Progenitor cell of endocrine pancreas (in vitro differentiated cells): ENCODE measurements around the gene MSI2. TPM values are rescaled to one million over a fixed set of nuclear protein-coding genes. Genes with fewer than 3 reads are reported as not detected.

Experiments
- DNase-seq: peaks from one replicate; pipeline ENCODE4 v3.0.0; 2021; ENCODE audit warnings: low spot score; ENCODE audit not compliant: unreplicated experiment
- H3K27ac Mint-ChIP-seq: 2 replicates; pipeline ENCODE4 v1.8.0; 2021; ENCODE audit warnings: mild to moderate bottlenecking, moderate library complexity, mixed read lengths
- H3K27me3 Mint-ChIP-seq: 2 replicates; pipeline ENCODE4 v1.8.0; 2021; ENCODE audit warnings: mixed read lengths
- H3K36me3 Mint-ChIP-seq: 2 replicates; pipeline ENCODE4 v1.8.0; 2022; ENCODE audit warnings: mixed read lengths; ENCODE audit not compliant: insufficient read depth
- H3K4me1 Mint-ChIP-seq: 2 replicates; pipeline ENCODE4 v1.8.0; 2021; ENCODE audit warnings: low read depth, mixed read lengths
- H3K4me3 Mint-ChIP-seq: 2 replicates; pipeline ENCODE4 v1.8.0; 2021; ENCODE audit warnings: low read depth, mild to moderate bottlenecking, moderate library complexity, mixed read lengths
- H3K9me3 Mint-ChIP-seq: 2 replicates; pipeline ENCODE4 v1.8.0; 2021; ENCODE audit warnings: low read depth, mixed read lengths
- total RNA-seq: library from RNA; stranded (reverse); gene quantifications from 2 replicates; pipeline ENCODE4 v1.2.1, GENCODE V29; 2021
- TF ChIP-seq, protein P1 (sequence below): fragments of 200-600 bp; sonication (generic); IDR thresholded peaks from one replicate; pipeline ENCODE4 v1.5.0; 2021; ENCODE audit warnings: antibody characterized with exemption, mild to moderate bottlenecking; ENCODE audit not compliant: unreplicated experiment

Gene MSI2
- total RNA-seq, 1 donor from 2014 or later, result 164 TPM

DNA sequence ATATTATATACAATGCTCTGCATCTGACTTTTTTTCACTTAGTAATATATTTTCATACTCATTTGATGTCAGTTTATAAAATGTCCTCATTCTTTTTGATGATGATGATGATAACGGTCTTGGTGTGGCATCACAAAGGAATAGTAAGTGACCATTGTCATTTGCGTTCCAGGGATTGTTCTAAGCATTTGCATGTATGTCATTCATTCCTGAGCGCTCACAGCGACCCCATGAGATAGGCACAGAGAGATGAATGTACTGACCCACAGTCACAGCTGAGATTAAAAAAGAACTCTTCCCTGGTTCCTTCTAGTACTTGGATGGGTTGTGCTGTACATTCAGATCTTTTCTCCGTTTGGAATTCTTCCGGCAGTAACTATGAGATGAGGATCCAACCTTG lies 21.2 kb upstream of the MSI2 start:
- Mint-ChIP-seq H3K27me3 (peaks cover 17% of the 10 kb centered on the region), H3K9me3 (no peaks in the 10 kb centered on the region), H3K4me1 (no peaks in the 10 kb centered on the region), H3K36me3 (no peaks in the 10 kb centered on the region), H3K4me3 (no peak overlapping the region), H3K27ac (no peak overlapping the region)
- TF ChIP-seq, protein P1, sequence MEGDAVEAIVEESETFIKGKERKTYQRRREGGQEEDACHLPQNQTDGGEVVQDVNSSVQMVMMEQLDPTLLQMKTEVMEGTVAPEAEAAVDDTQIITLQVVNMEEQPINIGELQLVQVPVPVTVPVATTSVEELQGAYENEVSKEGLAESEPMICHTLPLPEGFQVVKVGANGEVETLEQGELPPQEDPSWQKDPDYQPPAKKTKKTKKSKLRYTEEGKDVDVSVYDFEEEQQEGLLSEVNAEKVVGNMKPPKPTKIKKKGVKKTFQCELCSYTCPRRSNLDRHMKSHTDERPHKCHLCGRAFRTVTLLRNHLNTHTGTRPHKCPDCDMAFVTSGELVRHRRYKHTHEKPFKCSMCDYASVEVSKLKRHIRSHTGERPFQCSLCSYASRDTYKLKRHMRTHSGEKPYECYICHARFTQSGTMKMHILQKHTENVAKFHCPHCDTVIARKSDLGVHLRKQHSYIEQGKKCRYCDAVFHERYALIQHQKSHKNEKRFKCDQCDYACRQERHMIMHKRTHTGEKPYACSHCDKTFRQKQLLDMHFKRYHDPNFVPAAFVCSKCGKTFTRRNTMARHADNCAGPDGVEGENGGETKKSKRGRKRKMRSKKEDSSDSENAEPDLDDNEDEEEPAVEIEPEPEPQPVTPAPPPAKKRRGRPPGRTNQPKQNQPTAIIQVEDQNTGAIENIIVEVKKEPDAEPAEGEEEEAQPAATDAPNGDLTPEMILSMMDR, result no peak
- no peak for DNase-seq

DNA sequence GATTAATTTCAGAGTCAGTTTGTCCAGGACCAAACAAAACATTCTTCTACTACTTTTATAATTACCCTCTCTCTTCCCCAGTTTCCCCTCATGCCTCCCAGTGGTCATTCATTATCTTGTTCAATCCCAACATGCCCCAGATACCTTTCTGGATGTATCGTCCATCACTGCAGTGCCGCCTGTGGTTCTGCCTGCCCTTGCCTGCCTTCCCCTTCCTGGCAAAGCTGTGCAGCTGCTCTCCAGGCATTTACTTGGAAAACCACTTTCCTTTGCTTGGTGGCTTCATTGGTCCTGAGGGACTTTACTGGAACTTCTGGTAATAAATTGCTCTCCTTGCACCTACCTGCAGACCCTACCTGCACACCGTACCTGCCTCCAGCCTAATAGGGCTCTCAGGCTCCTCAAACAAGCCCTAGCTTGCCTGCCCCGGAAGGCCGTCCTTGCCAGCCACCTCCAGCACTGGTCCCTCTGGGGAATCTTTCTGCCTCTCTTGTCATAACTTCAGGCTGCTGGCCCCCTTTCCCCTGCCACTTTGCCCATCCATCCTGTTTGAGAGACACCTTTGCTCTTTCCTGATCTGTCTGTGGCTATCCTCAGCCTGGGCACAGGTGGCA lies 19.5 kb upstream of the MSI2 start:
- H3K36me3 Mint-ChIP-seq, result no peaks in the 10 kb centered on the region
- TF ChIP-seq, protein P1, result no peak
- H3K27ac Mint-ChIP-seq, result no peak overlapping the region

DNA sequence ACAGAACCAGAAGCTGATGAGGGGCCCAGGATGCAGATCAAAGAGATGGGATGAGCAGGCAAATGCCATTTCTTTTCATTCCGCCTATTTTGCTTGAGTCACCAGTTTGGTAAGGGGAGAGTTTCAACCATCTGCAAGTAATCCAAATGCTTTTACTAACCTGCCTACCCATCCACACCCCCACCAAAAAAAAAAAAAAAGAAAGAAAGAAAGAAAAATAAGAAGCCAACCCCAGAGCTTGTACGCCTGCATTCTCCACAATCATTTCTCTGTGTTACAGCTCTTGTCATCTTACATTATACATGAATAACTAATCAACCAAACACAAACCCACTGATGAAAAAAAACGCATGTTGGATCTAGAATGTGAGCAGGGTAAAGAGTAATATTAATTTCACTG lies 15.7 kb upstream of the MSI2 start:
- TF ChIP-seq, protein P1, result no peak
- Mint-ChIP-seq H3K9me3 (no peaks in the 10 kb centered on the region), H3K4me1 (no peaks in the 10 kb centered on the region), H3K36me3 (no peaks in the 10 kb centered on the region), H3K4me3 (no peak overlapping the region), H3K27ac (no peak overlapping the region), H3K27me3 (peaks cover 27% of the 10 kb centered on the region)
- no peak for DNase-seq

More for the DNA sequence above, 19.5 kb upstream of the MSI2 start:
- DNase-seq, result no peak
- Mint-ChIP-seq H3K4me1 (no peaks in the 10 kb centered on the region), H3K27me3 (peaks cover 30% of the 10 kb centered on the region), H3K9me3 (no peaks in the 10 kb centered on the region), H3K4me3 (no peak overlapping the region)

DNA sequence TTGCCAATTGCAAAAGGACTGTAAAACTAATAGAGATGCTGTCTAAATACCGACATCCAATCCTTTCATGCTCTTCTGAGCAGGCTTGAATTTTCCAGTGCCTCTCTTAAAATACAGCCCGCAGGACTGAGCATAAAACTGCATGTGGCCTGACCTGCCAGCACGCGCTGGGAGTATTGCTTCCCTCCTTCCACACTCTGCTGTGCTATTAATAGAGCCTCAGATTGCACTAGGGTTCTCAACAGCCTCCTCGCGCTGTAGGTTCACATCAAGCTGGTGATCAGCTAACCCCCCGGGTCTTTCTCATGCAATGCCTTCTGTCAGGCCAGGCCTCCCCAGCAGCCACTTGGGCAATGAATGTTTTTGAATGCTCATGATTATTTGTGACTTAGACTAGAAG lies 14.2 kb upstream of the MSI2 start:
- no peaks in the 10 kb centered on the region for H3K4me1 Mint-ChIP-seq
- H3K27ac Mint-ChIP-seq, result no peak overlapping the region
- no peak overlapping the region for H3K4me3 Mint-ChIP-seq
- TF ChIP-seq, protein P1, result no peak
- H3K36me3 Mint-ChIP-seq, result no peaks in the 10 kb centered on the region
- DNase-seq, result no peak
- peaks cover 20% of the 10 kb centered on the region for H3K27me3 Mint-ChIP-seq
- no peaks in the 10 kb centered on the region for H3K9me3 Mint-ChIP-seq

DNA sequence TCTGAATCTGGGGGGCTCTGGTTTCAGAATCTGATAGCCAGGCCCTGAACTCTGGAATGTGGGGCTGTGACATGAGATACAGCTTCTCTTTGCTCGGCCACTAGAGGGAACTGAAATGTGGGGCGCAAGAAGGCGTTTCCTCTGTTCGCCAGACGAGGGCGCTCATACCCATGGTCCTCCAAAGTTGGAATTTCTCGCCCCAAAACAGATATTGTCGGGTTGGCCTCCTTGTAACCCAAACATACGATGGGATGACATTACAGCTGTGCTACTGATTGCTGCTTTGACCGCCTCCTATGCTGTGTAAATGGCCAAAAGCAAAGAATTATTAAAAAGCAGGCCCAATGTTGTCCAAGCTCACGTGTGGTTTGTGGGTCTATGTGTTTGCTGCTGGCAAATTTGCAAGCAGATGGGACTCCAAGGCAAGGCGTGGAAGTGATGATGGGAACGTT lies 13.1 kb upstream of the MSI2 start:
- Mint-ChIP-seq H3K9me3 (peaks cover under 1% of the 10 kb centered on the region), H3K4me1 (no peaks in the 10 kb centered on the region), H3K4me3 (no peak overlapping the region), H3K27me3 (peaks cover 17% of the 10 kb centered on the region), H3K36me3 (no peaks in the 10 kb centered on the region), H3K27ac (peak overlapping the region; percentile 72)
- DNase-seq, result peak; percentile 52
- TF ChIP-seq, protein P1, result peak; percentile 99
